Measurements from ENCODE around the gene C1QTNF8. TPM values are rescaled to one million over a fixed set of nuclear protein-coding genes. Genes with fewer than 3 reads are reported as not detected.

C1QTNF8 gene
- total and polyA plus RNA-seq, 2 donors (not counting 1 experiment from before 2014, with no cell fraction given), result not detected

DNA sequence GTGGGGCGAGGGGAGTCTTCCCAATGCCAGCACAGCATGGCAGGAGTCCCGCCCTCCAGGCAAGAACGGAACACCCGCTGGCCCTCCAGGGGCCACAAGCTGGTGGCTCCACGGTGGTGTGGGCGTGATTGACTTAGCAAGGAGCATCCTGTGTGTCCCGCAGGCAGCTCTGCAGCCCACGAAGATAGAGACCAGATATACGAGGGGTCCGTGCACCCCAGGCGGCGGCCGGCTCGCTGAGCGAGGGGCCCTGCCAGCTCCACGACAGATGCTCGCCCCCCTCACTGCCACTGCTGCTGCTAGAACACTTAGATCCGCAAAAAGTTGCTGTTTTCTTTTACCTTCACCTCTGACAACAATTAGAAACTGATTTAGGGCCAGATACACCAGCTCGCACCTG is 46.9 kb upstream of the C1QTNF8 start:
- 84% methylated on average over 18 of the region's 19 CpGs for WGBS (ENCODE audit: insufficient coverage)
- Histone ChIP-seq H3K9me3 (ENCODE audit: control extremely low read depth in 1 of 3, control insufficient read depth in 2 of 3, insufficient read depth in 1 of 3, low read length in 2 of 3) (peaks cover 0 to 18% (median 4%) of the 10 kb centered on the region in 3 donors), H2AFZ (ENCODE audit: insufficient read depth, low read depth, low read length, poor library complexity, severe bottlenecking) (no peak overlapping the region), H3K79me2 (ENCODE audit: control insufficient read depth, insufficient read depth, low read length) (no peaks in the 10 kb centered on the region), H3K4me3 (ENCODE audit: control extremely low read depth in 1 of 5, extremely low read depth in 1 of 5, insufficient read depth in 1 of 5, low read depth in 2 of 5, low read length in 4 of 5) (no peak overlapping the region), H3K9ac (ENCODE audit: low read length) (no peak overlapping the region), H3K27me3 (replicated peaks in 1 of 4; ENCODE audit: control extremely low read depth in 1 of 4, control insufficient read depth in 3 of 4, insufficient read depth in 4 of 4, low read length in 3 of 4) (peaks cover 0 to 3% (median 0%) of the 10 kb centered on the region in 4 experiments), H3K4me2 (replicated peaks; ENCODE audit: low read depth, low read length, poor library complexity, severe bottlenecking) (no peak overlapping the region), H3K4me1 (ENCODE audit: control insufficient read depth in 2 of 2, insufficient read depth in 2 of 2, low read length in 2 of 2) (no peaks in the 10 kb centered on the region), H3K27ac (ENCODE audit: low read length in 2 of 2) (no peak overlapping the region), H3K36me3 (replicated peaks in 1 of 2; ENCODE audit: control extremely low read depth in 1 of 2, control insufficient read depth in 1 of 2, extremely low read depth in 1 of 2, insufficient read depth in 2 of 2, low read length in 1 of 2) (no peaks in the 10 kb centered on the region), H4K20me1 (ENCODE audit: control insufficient read depth, insufficient read depth, low read length, poor library complexity, severe bottlenecking) (no peaks in the 10 kb centered on the region)
- TF ChIP-seq, protein P1, sequence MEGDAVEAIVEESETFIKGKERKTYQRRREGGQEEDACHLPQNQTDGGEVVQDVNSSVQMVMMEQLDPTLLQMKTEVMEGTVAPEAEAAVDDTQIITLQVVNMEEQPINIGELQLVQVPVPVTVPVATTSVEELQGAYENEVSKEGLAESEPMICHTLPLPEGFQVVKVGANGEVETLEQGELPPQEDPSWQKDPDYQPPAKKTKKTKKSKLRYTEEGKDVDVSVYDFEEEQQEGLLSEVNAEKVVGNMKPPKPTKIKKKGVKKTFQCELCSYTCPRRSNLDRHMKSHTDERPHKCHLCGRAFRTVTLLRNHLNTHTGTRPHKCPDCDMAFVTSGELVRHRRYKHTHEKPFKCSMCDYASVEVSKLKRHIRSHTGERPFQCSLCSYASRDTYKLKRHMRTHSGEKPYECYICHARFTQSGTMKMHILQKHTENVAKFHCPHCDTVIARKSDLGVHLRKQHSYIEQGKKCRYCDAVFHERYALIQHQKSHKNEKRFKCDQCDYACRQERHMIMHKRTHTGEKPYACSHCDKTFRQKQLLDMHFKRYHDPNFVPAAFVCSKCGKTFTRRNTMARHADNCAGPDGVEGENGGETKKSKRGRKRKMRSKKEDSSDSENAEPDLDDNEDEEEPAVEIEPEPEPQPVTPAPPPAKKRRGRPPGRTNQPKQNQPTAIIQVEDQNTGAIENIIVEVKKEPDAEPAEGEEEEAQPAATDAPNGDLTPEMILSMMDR (IDR thresholded peaks at IDR 0.05), result no peak
- no peak for TF ChIP-seq EZH2 (IDR thresholded peaks at IDR 0.05; ENCODE audit: borderline replicate concordance, insufficient read depth, low read depth, low read length, poor library complexity, severe bottlenecking)
- H3K27me3 Mint-ChIP-seq, result peaks cover 14% of the 10 kb centered on the region
- peaks cover 3% of the 10 kb centered on the region for H3K9me3 Mint-ChIP-seq (ENCODE audit: insufficient read depth)
- H3K4me1 Mint-ChIP-seq, result no peaks in the 10 kb centered on the region
- DNase-seq (no peak), ATAC-seq (ENCODE audit: low read depth) (no peak)
- ChIA-PET POLR2A (no interaction called here), CTCF (no interaction called here)
- H3K27ac Mint-ChIP-seq, result no peak overlapping the region
- intact Hi-C loops (cut with micrococcal nuclease), result no loop called here
- H3K4me3 Mint-ChIP-seq, result no peak overlapping the region

DNA sequence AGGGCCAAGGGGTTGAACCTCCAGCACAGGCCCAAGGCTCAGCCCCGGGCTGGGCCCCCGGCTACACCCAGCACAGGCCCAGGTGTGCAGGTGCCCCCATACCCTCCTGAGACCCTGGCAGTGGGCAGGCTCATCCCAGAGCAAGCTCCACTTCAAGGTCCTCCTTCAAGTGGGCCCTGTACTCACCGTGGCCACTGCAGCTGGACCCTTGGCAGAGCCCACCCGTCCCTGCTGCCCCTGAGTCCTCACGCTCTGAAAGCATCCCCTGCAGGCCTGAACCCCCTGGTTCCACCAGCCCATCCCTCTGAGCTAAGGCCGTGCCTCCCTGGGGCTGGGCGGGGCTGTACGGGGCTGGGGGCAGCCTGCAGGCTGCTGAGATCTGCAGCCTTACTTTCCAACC is 45.7 kb upstream of the C1QTNF8 start:
- Mint-ChIP-seq H3K27me3 (peaks cover 14% of the 10 kb centered on the region), H3K4me1 (no peaks in the 10 kb centered on the region), H3K9me3 (ENCODE audit: insufficient read depth) (no peaks in the 10 kb centered on the region), H3K4me3 (no peak overlapping the region), H3K27ac (no peak overlapping the region)
- Histone ChIP-seq H3K27me3 (replicated peaks in 1 of 4; ENCODE audit: control extremely low read depth in 1 of 4, control insufficient read depth in 3 of 4, insufficient read depth in 4 of 4, low read length in 3 of 4) (peaks cover 0 to 3% (median 0%) of the 10 kb centered on the region in 4 experiments), H3K27ac (ENCODE audit: low read length in 2 of 2) (no peak overlapping the region), H3K4me1 (ENCODE audit: control insufficient read depth in 2 of 2, insufficient read depth in 2 of 2, low read length in 2 of 2) (no peaks in the 10 kb centered on the region), H3K79me2 (ENCODE audit: control insufficient read depth, insufficient read depth, low read length) (no peaks in the 10 kb centered on the region), H3K36me3 (replicated peaks in 1 of 2; ENCODE audit: control extremely low read depth in 1 of 2, control insufficient read depth in 1 of 2, extremely low read depth in 1 of 2, insufficient read depth in 2 of 2, low read length in 1 of 2) (no peaks in the 10 kb centered on the region), H4K20me1 (ENCODE audit: control insufficient read depth, insufficient read depth, low read length, poor library complexity, severe bottlenecking) (no peaks in the 10 kb centered on the region), H3K4me2 (replicated peaks; ENCODE audit: low read depth, low read length, poor library complexity, severe bottlenecking) (no peak overlapping the region), H2AFZ (ENCODE audit: insufficient read depth, low read depth, low read length, poor library complexity, severe bottlenecking) (no peak overlapping the region), H3K9me3 (ENCODE audit: control extremely low read depth in 1 of 3, control insufficient read depth in 2 of 3, insufficient read depth in 1 of 3, low read length in 2 of 3) (peaks cover 0 to 8% (median 0%) of the 10 kb centered on the region in 3 donors), H3K4me3 (ENCODE audit: control extremely low read depth in 1 of 5, extremely low read depth in 1 of 5, insufficient read depth in 1 of 5, low read depth in 2 of 5, low read length in 4 of 5) (no peak overlapping the region), H3K9ac (ENCODE audit: low read length) (no peak overlapping the region)
- TF ChIP-seq, protein P1 (IDR thresholded peaks at IDR 0.05), result no peak
- TF ChIP-seq EZH2 (IDR thresholded peaks at IDR 0.05; ENCODE audit: borderline replicate concordance, insufficient read depth, low read depth, low read length, poor library complexity, severe bottlenecking), result no peak
- POLR2A ChIA-PET, result no interaction called here
- CTCF ChIA-PET, result no interaction called here
- 75% methylated on average over 8 of the region's 8 CpGs for WGBS (ENCODE audit: insufficient coverage)
- DNase-seq (no peak), ATAC-seq (ENCODE audit: low read depth) (no peak)
- intact Hi-C loops (cut with micrococcal nuclease), result no loop called here

All from B cell (primary cell).